ENCODE measurements around the gene SPTBN1. TPM values are rescaled to one million over a fixed set of nuclear protein-coding genes. Genes with fewer than 3 reads are reported as not detected.

The SPTBN1 gene
- total and polyA plus RNA-seq, 2 of the 13 experiments (the other 11 are each of a cell fraction or from before 2014, with no cell fraction given), result 123 to 299 TPM

GRCh38 chr2:54629914-54630857 lies 174.1 kb downstream of the SPTBN1 start (continued):
- TF ChIP-seq E2F1 (CRISPR knock-in tag; IDR thresholded peaks at IDR 0.05) (no peak; the same call in 1 of the 2 replicates), SRY (CRISPR knock-in tag; IDR thresholded peaks at IDR 0.05) (no peak), ZSCAN12 (CRISPR knock-in tag; IDR thresholded peaks at IDR 0.05) (no peak), CREB3 (CRISPR knock-in tag; IDR thresholded peaks at IDR 0.05) (no peak), NR2F2 (IDR thresholded peaks at IDR 0.05; ENCODE audit: borderline replicate concordance, low read depth) (no peak), ZNF350 (CRISPR knock-in tag; IDR thresholded peaks at IDR 0.05; ENCODE audit: borderline replicate concordance, low read depth) (no peak; the same call in 1 of the 2 replicates), ELF1 (CRISPR knock-in tag; IDR thresholded peaks at IDR 0.05) (peak; percentile 49), SIN3A (IDR thresholded peaks at IDR 0.05; ENCODE audit: borderline replicate concordance, low read depth, low read length) (peak; percentile 35; the same call in 1 of the 2 replicates), PAF1 (CRISPR knock-in tag; IDR thresholded peaks at IDR 0.05) (no peak), ZNF382 (CRISPR knock-in tag; IDR thresholded peaks at IDR 0.05; ENCODE audit: borderline replicate concordance) (no peak), HNF1B (CRISPR knock-in tag; IDR thresholded peaks at IDR 0.05) (0 out of 2 replicates have a peak, but pooled peaks have one; percentile 47), SRSF9 (IDR thresholded peaks at IDR 0.05; ENCODE audit: borderline replicate concordance, insufficient read depth, low read depth, low read length, poor library complexity, severe bottlenecking) (no peak), SIX1 (CRISPR knock-in tag; IDR thresholded peaks at IDR 0.05; ENCODE audit: borderline replicate concordance) (no peak), ZNF256 (CRISPR knock-in tag; conservative IDR thresholded peaks at IDR 0.05) (no peak), FOXP1 (IDR thresholded peaks at IDR 0.05) (no peak), FOXP1 (CRISPR knock-in tag; IDR thresholded peaks at IDR 0.05) (peak; percentile 52), JARID2 (CRISPR knock-in tag; IDR thresholded peaks at IDR 0.05; ENCODE audit: insufficient replicate concordance) (no peak), BATF2 (CRISPR knock-in tag; IDR thresholded peaks at IDR 0.05) (no peak), SMARCC2 (IDR thresholded peaks at IDR 0.05) (no peak), HDAC2 (CRISPR knock-in tag; IDR thresholded peaks at IDR 0.05) (peak; percentile 77), HES4 (CRISPR knock-in tag; IDR thresholded peaks at IDR 0.05; ENCODE audit: borderline replicate concordance) (no peak), ZNF709 (CRISPR knock-in tag; IDR thresholded peaks at IDR 0.05) (no peak), CEBPB (IDR thresholded peaks at IDR 0.05; ENCODE audit: borderline replicate concordance, low read depth, low read length) (peak; percentile 96), NCOA5 (CRISPR knock-in tag; IDR thresholded peaks at IDR 0.05) (no peak), TFAP4 (IDR thresholded peaks at IDR 0.05; ENCODE audit: borderline replicate concordance, low read depth) (no peak), ZNF557 (CRISPR knock-in tag; IDR thresholded peaks at IDR 0.05) (no peak)
